Activated CD8-positive, alpha-beta memory T cell treated with anti-CD3 and anti-CD28 coated beads, Interleukin-2, amount 50 U/mL, for 24 hours (primary cell): ENCODE results near the gene TANC2.
"Not testable (repeated sequence)": the region's sequence is repeated elsewhere in the genome, so short reads cannot be mapped to it uniquely, and the experiment has no call there.

Experiments used
- DNase-seq: peaks from one replicate; pipeline ENCODE4 v3.0.0-alpha.2; 2020; ENCODE audit errors: extremely low read depth

Gene TANC2

GRCh38 chr17:62964506-62964905 lies 1.5 kb upstream of the TANC2 start:
- no peak for DNase-seq

GRCh38 chr17:62965174-62965685 lies 805 bp upstream of the TANC2 start:
- peak; percentile 20 for DNase-seq

GRCh38 chr17:62966426-62967204 lies 580 bp downstream of the TANC2 start:
- DNase-seq = peak; percentile 10

GRCh38 chr17:62967205-62967529 lies 1.1 kb downstream of the TANC2 start:
- no peak for DNase-seq

GRCh38 chr17:62968445-62968923 lies 2.4 kb downstream of the TANC2 start:
- DNase-seq = peak; percentile 10

- no peak for DNase-seq
These were observed 4.6 kb downstream of the TANC2 start for GRCh38 chr17:62970610-62971009.

GRCh38 chr17:62971853-62972252 lies 5.8 kb downstream of the TANC2 start:
- no peak for DNase-seq

GRCh38 chr17:62974788-62975187 lies 8.8 kb downstream of the TANC2 start:
- DNase-seq = no peak

GRCh38 chr17:62975206-62975605 lies 9.2 kb downstream of the TANC2 start:
- no peak for DNase-seq

GRCh38 chr17:62976643-62977231 lies 10.7 kb downstream of the TANC2 start:
- DNase-seq = not testable (repeated sequence)

- DNase-seq = no peak
These were observed 14.8 kb downstream of the TANC2 start for GRCh38 chr17:62980842-62981241.

GRCh38 chr17:62981933-62982332 lies 15.9 kb downstream of the TANC2 start:
- DNase-seq = no peak

GRCh38 chr17:62984801-62985200 lies 18.8 kb downstream of the TANC2 start:
- DNase-seq = no peak

GRCh38 chr17:62986549-62986948 lies 20.5 kb downstream of the TANC2 start:
- DNase-seq = no peak

GRCh38 chr17:62987136-62987535 lies 21.1 kb downstream of the TANC2 start:
- no peak for DNase-seq

GRCh38 chr17:62989501-62989900 lies 23.5 kb downstream of the TANC2 start:
- DNase-seq = no peak

GRCh38 chr17:62994931-62995330 lies 28.9 kb downstream of the TANC2 start:
- no peak for DNase-seq

- no peak for DNase-seq
These were observed 29.4 kb downstream of the TANC2 start for GRCh38 chr17:62995377-62995885.

- no peak for DNase-seq
These were observed 30.2 kb downstream of the TANC2 start for GRCh38 chr17:62996221-62996620.

- no peak for DNase-seq
These were observed 32.1 kb downstream of the TANC2 start for GRCh38 chr17:62998166-62998565.

- DNase-seq = no peak
These were observed 32.8 kb downstream of the TANC2 start for GRCh38 chr17:62998665-62999393.

GRCh38 chr17:62999736-63000135 lies 33.7 kb downstream of the TANC2 start:
- DNase-seq = no peak
